ENCODE data around the gene FBXL16.

The FBXL16 gene

GRCh38 chr16:725463-726187 is 20.0 kb upstream of the FBXL16 start:
- H3K4me3 ChIP-seq (ENCODE audit: low read depth, low read length) = no peak overlapping the region
- DNase-seq (ENCODE audit: low read depth) = no peak
- TF ChIP-seq CTCF (IDR thresholded peaks at IDR 0.05; ENCODE audit: insufficient read depth, low read depth, low read length, missing control alignments) = no peak

GRCh38 chr16:725041-725376 is 19.4 kb upstream of the FBXL16 start:
- no peak overlapping the region for H3K4me3 ChIP-seq (ENCODE audit: low read depth, low read length)
- DNase-seq (ENCODE audit: low read depth) = no peak
- TF ChIP-seq CTCF (IDR thresholded peaks at IDR 0.05; ENCODE audit: insufficient read depth, low read depth, low read length, missing control alignments) = no peak

- DNase-seq (ENCODE audit: low read depth) = no peak
- H3K4me3 ChIP-seq (ENCODE audit: low read depth, low read length) = no peak overlapping the region
- TF ChIP-seq CTCF (IDR thresholded peaks at IDR 0.05; ENCODE audit: insufficient read depth, low read depth, low read length, missing control alignments) = no peak
Observed at GRCh38 chr16:724188-725040, 18.8 kb upstream of the FBXL16 start.

GRCh38 chr16:723695-724094 is 18.1 kb upstream of the FBXL16 start:
- no peak for TF ChIP-seq CTCF (IDR thresholded peaks at IDR 0.05; ENCODE audit: insufficient read depth, low read depth, low read length, missing control alignments)

GRCh38 chr16:722835-723633 is 17.4 kb upstream of the FBXL16 start:
- TF ChIP-seq CTCF (IDR thresholded peaks at IDR 0.05; ENCODE audit: insufficient read depth, low read depth, low read length, missing control alignments) = no peak
- no peak overlapping the region for H3K4me3 ChIP-seq (ENCODE audit: low read depth, low read length)
- no peak for DNase-seq (ENCODE audit: low read depth)

More at GRCh38 chr16:723695-724094, 18.1 kb upstream of the FBXL16 start:
- DNase-seq (ENCODE audit: low read depth) = no peak
- no peak overlapping the region for H3K4me3 ChIP-seq (ENCODE audit: low read depth, low read length)

GRCh38 chr16:721765-722540 is 16.4 kb upstream of the FBXL16 start:
- no peak for DNase-seq (ENCODE audit: low read depth)
- TF ChIP-seq CTCF (IDR thresholded peaks at IDR 0.05; ENCODE audit: insufficient read depth, low read depth, low read length, missing control alignments) = no peak
- H3K4me3 ChIP-seq (ENCODE audit: low read depth, low read length) = peak overlapping the region; percentile 86

Measured in GM12865 (cell line).